ENCODE results near the gene POLR2I. TPM values are rescaled to one million over a fixed set of nuclear protein-coding genes. Genes with fewer than 3 reads are reported as not detected.

Gene POLR2I
- total and polyA plus RNA-seq, 2 of the 13 experiments (the other 11 are each of a cell fraction or from before 2014, with no cell fraction given), result 40.5 to 104 TPM

DNA sequence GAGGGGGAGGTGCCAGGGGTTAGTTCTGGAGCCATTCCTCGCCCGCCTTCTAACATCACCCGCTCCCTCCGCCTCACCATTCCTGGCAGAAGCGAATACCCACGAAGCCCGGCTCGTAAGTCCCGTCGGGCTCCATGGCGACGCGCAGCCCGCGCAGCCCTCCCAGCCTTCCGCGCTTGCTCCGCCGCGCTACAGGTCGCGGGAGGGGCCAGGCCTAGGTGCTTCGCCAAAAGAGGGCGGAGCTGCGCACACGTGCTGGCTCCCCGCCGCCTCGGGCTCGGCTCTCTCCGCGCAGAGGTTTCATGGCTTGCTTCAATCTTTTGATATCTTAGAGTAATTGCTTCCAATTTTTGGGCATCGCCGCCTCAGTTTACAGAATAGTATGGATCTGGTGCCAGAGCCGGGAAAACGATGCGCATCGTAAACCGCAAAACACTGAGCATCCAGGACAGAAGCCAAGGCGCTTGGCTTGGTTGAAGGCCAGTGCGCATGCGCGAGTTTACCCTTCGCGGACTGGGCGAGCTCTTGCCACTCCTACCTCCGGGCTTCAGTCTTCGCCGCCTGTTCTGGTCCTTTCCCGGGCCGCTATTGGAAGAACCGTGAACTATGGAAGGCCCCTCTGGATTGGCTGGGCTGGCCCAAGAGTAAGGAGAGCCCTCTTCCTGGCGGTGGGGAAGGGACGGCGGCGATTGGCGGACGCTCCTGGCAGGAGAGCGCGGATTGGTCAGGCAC is at the start of gene POLR2I (continued):
- TF ChIP-seq, protein P1, sequence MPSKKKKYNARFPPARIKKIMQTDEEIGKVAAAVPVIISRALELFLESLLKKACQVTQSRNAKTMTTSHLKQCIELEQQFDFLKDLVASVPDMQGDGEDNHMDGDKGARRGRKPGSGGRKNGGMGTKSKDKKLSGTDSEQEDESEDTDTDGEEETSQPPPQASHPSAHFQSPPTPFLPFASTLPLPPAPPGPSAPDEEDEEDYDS (CRISPR knock-in tag; IDR thresholded peaks at IDR 0.05), result peak; percentile 12; the same call in 1 of the 2 replicates
- TF ChIP-seq TRIM24 (CRISPR knock-in tag; IDR thresholded peaks at IDR 0.05) (no peak), SMAD1 (CRISPR knock-in tag; IDR thresholded peaks at IDR 0.05; ENCODE audit: borderline replicate concordance, low read depth) (no peak), STAT6 (CRISPR knock-in tag; IDR thresholded peaks at IDR 0.05; ENCODE audit: borderline replicate concordance) (no peak), U2AF2 (IDR thresholded peaks at IDR 0.05; ENCODE audit: low read depth, low read length) (0 out of 2 replicates have a peak, but pooled peaks have one; percentile 54), POLR2AphosphoS2 (IDR thresholded peaks at IDR 0.05; ENCODE audit: low read depth, low read length) (no peak), NR3C1 (CRISPR knock-in tag; IDR thresholded peaks at IDR 0.05) (no peak), PCBP2 (optimal IDR thresholded peaks at IDR 0.05; ENCODE audit: low read depth, low read length, poor library complexity, severe bottlenecking) (no peak), THAP7 (CRISPR knock-in tag; IDR thresholded peaks at IDR 0.05) (peak; percentile 79; the same call in 1 of the 2 replicates)
- TF ChIP-seq, protein P2, sequence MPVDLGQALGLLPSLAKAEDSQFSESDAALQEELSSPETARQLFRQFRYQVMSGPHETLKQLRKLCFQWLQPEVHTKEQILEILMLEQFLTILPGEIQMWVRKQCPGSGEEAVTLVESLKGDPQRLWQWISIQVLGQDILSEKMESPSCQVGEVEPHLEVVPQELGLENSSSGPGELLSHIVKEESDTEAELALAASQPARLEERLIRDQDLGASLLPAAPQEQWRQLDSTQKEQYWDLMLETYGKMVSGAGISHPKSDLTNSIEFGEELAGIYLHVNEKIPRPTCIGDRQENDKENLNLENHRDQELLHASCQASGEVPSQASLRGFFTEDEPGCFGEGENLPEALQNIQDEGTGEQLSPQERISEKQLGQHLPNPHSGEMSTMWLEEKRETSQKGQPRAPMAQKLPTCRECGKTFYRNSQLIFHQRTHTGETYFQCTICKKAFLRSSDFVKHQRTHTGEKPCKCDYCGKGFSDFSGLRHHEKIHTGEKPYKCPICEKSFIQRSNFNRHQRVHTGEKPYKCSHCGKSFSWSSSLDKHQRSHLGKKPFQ (CRISPR knock-in tag; IDR thresholded peaks at IDR 0.05; ENCODE audit: insufficient replicate concordance), result peak; percentile 68
- TF ChIP-seq, protein P3, sequence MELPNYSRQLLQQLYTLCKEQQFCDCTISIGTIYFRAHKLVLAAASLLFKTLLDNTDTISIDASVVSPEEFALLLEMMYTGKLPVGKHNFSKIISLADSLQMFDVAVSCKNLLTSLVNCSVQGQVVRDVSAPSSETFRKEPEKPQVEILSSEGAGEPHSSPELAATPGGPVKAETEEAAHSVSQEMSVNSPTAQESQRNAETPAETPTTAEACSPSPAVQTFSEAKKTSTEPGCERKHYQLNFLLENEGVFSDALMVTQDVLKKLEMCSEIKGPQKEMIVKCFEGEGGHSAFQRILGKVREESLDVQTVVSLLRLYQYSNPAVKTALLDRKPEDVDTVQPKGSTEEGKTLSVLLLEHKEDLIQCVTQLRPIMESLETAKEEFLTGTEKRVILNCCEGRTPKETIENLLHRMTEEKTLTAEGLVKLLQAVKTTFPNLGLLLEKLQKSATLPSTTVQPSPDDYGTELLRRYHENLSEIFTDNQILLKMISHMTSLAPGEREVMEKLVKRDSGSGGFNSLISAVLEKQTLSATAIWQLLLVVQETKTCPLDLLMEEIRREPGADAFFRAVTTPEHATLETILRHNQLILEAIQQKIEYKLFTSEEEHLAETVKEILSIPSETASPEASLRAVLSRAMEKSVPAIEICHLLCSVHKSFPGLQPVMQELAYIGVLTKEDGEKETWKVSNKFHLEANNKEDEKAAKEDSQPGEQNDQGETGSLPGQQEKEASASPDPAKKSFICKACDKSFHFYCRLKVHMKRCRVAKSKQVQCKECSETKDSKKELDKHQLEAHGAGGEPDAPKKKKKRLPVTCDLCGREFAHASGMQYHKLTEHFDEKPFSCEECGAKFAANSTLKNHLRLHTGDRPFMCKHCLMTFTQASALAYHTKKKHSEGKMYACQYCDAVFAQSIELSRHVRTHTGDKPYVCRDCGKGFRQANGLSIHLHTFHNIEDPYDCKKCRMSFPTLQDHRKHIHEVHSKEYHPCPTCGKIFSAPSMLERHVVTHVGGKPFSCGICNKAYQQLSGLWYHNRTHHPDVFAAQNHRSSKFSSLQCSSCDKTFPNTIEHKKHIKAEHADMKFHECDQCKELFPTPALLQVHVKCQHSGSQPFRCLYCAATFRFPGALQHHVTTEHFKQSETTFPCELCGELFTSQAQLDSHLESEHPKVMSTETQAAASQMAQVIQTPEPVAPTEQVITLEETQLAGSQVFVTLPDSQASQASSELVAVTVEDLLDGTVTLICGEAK (IDR thresholded peaks at IDR 0.05), result no peak
- TF ChIP-seq, protein P3 (CRISPR knock-in tag; IDR thresholded peaks at IDR 0.05), result peak; percentile 86
